Left colon (tissue), 2 donors: ENCODE results near the gene EXD3. TPM values are rescaled to one million over a fixed set of nuclear protein-coding genes. Genes with fewer than 3 reads are reported as not detected.
A peak's percentile ranks its signal among the peaks of the same experiment; 100 is the strongest.
"Not testable (repeated sequence)": the region's sequence is repeated elsewhere in the genome, so short reads cannot be mapped to it uniquely, and the experiment has no call there.

Experiments
- ATAC-seq: fragments of 200-7000 bp; cut with Tn5 transposase; one replicate; pipeline ENCODE4 v1.9.1; 2020; ENCODE audit warnings: mild to moderate bottlenecking, moderate library complexity
- DNase-seq, 2 donors: peaks; one replicate each; pipeline ENCODE4 v3.0.0-alpha.2; 2020
- intact Hi-C, 2 donors: fragments of 100-400 bp; cut with DNase I in 1 of 2; cut with micrococcal nuclease in 1 of 2; formaldehyde crosslinking; loops; one replicate each; pipeline versions ENCODE4 v1.11.2 to v1.14.0; 2022; cut with DNase I, micrococcal nuclease
- total RNA-seq, 2 donors: library from RNA; stranded (reverse); fragmentation: NEBNext Ultra II Directional; extraction: Animal tissue kit (Norgen Biotek cat#: 25700); gene quantifications; one replicate each; pipeline ENCODE4 v1.2.1, GENCODE V29; 2021
- donor health status: DM: no; HTN: no; CAD: no.
- donor health status: DM: yes; HTN: yes; CAD: no.

Gene EXD3
- total RNA-seq, 2 donors from 2014 or later, result 44.1 to 57.3 TPM

GRCh38 chr9:137459601-137460362 is 36.8 kb upstream of the EXD3 start:
- DNase-seq (no peak), ATAC-seq (no peak)
- intact Hi-C loops, result no loop called here

DNA sequence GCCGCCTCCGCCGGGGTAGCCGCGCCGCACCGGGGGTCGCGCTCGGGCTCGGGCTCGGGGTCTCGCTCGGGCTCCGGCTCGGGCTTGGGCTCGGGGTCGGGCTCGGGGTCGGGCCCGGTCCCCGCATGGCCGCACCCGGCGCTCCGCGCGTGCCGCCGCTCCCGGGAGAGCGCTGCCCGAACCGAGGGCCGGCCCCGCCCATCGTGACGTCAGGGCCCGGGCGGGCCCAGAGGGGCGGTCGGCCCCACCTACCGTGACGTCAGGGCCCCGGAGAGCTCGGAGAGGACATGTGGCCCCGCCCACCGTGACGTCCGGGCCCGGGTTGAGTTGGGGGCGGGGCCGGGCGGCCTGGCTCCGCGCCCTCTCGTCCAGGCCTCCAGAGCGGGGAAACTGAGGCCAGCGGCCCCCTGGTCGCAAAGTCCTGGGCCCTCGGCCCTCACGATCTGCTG is 36.2 kb upstream of the EXD3 start, which contains the start of gene NSMF:
Gene NSMF, minus strand, starts transcription at position 183 of the 449 bp plus-strand sequence. CDS start 232 bp downstream, outside the sequence.
- peak; percentile 91 to 98 for DNase-seq
- intact Hi-C loops, result no loop called here

DNA sequence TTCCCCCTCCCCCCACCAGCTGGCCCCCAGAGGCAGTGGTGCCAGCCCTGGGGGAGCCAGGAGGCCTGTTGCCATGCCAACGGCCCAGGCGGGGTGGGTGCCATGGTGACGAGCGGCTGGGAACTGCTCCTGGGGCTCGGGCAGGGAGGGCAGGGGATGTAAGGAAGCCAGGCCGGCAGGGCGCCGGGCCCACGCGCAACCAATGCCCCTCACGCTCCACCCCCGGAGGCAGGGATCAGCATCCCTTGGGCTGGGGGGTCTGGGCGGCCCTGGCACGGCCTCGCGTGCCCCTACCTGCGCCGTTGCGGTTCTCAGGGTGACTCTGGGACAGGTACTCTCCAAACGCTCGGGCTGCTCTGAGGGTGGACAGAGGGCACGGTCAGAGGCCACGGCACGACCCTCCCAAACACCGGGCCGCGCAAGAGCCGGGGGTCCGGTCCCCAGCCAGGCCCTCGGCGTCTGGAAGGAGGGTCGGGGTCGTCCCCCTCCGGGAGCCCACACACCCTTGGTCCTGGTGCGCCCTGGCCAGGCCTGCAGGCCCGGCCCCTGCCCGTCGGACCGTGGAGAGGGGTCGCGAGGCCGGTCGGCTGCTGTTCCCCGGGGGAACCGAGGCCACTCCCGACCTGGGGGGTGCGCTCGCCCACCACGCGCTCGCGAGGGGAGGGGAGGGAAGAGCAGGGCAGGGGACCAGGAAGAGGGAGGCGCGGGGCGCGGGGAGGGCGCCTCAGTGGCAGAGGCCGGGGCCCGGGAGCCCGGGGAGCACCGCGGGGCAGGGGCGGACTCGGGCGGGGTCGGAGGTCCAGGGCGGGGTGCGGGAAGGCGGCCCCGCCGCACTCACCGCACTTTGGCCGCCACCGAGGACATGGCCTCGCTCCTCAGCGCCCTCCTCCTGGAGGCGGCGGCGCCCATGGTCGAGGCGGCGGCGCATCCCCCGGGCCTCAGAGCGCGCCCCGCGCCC is 35.5 kb upstream of the EXD3 start:
- ATAC-seq (peak; percentile 20), DNase-seq (peak; percentile 40 to 61)
- intact Hi-C loops, result no loop called here

More for the DNA sequence above, 36.2 kb upstream of the EXD3 start, which contains the start of gene NSMF:
- peak; percentile 77 for ATAC-seq

- no peak for ATAC-seq
- intact Hi-C loops, result no loop called here
- peak in 1 of 2 donors; percentile 28 for DNase-seq
These were observed 34.6 kb upstream of the EXD3 start for GRCh38 chr9:137457406-137458193.

GRCh38 chr9:137456864-137457405 is 34.0 kb upstream of the EXD3 start:
- no peak for ATAC-seq
- intact Hi-C loops, result no loop called here
- peak in 1 of 2 donors; percentile 28 for DNase-seq

DNA sequence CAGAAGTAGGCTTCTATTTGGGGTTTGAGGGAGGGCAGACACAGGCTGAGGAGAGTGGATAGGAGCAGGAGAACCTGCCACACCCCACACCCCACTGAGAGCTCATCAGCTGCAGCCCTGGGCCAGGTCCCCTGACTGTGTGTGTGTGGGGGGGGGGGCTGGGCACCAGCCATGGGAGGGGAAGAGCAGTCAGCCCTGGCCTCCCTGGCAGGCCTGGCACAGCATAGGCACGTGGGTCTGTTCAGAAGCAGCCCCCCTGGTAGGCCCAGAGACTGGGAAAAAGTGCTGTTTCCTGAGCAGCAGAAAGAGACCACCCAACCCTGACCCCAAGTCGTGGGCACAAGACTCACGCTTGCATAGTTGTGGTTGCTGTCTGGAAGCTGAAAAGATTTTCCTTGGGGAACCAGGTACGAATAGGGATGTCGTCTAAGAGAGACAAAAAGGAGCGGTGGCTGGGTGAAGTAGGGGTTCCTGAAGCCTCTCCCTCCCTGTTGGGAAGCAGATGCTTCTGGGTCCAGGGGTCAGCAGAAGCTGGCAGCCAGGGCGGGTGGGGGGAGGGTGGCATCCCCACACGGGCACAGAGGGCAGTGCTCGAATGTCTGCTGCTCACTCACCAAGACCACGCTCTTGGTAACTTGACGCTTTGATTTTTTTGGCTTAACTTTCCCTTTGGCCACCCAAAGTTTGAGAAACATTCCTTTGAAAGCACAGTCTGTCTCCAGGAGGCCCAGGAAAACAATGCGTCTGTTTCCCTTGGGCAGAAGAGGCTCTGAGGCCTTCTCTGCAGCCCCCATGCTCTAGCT is 33.3 kb upstream of the EXD3 start:
- peak in 1 of 2 donors; percentile 23 for DNase-seq
- no peak for ATAC-seq
- intact Hi-C loops, result no loop called here

DNA sequence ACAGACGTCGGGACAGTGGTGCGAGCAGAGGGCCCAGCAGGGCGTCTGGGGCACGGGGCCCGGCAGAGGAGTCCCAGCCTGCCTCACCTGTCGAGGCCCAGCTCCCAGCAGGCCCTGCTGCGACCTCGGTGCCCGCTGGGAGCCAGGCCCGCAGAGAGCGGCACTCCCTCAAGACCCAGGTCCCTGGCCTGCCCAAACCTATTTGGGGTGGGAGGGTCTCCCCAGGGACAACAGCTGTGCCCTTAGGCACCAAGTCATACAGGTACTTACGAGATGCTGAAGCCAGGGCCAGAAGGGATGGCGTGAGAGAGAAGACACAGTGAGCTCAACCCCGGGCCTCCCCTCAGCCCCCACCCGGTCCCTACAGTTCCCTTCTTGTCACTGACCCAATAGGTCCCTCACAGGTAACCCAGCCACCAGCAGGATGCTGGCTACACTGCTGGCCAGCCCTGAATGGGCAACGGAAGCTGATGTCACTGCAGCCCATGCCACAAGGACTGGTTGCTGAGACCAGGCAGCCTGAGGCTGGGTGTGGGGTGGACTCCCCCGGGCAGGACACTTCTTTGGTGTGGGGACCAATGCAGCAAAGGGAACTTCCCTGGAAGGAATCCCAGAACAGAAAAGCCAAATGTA is 32.5 kb upstream of the EXD3 start:
- ATAC-seq, result no peak
- intact Hi-C loops, result no loop called here

DNA sequence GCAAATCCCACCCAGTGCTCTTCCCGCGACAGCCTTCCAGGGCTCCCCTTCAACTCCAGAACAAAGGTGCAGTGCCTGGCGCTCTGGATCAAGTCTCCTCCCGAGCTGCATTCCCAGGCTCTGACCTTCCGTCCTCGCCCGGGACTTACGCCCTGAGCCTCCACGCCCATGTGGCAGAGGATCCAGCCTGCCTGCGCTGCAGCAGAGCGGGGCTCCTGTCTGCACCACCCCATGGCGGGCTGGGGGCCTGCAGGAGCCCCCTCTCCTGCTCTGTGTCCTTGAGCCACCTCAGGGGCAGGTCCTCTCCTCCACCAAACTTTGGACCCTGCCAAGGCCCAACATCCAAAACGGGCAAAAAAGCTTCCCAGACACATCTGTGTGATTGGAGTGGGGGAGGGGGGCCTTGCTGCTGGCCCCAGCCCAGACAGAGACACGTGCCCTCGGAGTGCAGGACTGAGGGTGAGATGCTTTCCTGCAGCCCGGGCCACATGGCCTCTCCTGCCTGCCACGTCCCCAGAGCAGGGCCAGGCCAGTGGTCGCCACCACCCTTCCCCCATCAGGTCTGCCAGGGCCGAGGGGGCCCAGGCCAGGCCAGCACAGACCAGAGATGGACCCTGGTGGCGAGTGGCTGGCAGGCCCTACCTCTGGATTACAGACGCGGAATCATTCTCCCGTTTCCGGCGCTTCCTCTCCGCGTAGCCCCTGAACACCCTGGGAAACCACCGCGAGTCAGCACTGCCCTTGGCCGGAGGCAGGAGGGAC is 31.8 kb upstream of the EXD3 start:
- DNase-seq (peak; percentile 72 to 74), ATAC-seq (peak; percentile 67)
- intact Hi-C loops, result no loop called here

More for the DNA sequence above, 32.5 kb upstream of the EXD3 start:
- DNase-seq, result peak in 1 of 2 donors; percentile 25

DNA sequence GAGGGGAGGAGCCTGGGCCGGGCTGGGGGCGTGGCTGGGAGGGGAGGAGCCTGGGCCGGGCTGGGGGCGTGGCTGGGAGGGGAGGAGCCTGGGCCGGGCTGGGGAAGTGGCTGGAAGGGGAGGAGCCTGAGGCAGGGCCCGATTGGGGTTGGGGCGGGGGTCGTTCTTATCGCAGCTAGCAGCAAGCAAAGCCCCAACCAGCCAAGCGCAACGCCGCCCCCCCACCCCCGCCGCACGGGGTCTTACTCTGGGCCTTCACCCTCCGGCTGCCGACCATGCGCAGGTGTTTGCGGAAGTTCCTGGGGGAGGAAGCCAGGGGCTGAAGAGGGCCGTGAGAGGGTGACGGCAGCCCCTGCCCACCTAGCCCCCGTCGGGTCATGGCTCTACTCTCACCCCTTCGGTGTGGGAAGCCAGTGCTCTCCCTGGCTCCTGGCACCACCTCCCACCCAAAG is 31.2 kb upstream of the EXD3 start:
- DNase-seq (peak; percentile 83 to 85), ATAC-seq (peak; percentile 63)
- intact Hi-C loops, result no loop called here

DNA sequence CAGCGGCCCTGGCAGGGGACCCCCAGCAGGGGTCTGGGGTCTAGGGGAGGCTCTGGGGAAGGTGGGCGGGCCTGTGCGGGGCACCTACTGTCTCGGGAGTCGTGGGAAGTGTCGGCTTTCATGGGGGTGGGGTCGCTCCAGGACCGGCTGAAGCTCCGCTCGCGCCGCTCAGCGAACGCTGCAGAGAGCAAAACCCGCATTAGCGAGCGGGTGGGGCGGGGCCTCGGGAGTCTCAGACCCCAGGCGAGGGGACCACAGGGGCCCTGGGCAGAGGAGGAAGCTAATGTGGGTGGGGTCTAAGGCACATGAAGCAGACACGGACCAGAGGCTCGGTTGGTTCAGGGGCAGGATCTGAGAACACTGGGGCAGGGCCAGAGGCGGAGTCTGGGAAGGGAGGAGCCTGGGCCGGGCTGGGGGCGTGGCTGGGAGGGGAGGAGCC is 30.7 kb upstream of the EXD3 start:
- ATAC-seq (peak; percentile 67), DNase-seq (peak; percentile 84 to 89)
- intact Hi-C loops, result no loop called here

GRCh38 chr9:137452761-137453642 is 30.0 kb upstream of the EXD3 start:
- ATAC-seq, result no peak
- peak; percentile 40 to 49 for DNase-seq
- intact Hi-C loops, result no loop called here

- DNase-seq (peak; percentile 18 to 33), ATAC-seq (no peak)
- intact Hi-C loops, result no loop called here
These were observed 29.2 kb upstream of the EXD3 start for GRCh38 chr9:137452006-137452760.

DNA sequence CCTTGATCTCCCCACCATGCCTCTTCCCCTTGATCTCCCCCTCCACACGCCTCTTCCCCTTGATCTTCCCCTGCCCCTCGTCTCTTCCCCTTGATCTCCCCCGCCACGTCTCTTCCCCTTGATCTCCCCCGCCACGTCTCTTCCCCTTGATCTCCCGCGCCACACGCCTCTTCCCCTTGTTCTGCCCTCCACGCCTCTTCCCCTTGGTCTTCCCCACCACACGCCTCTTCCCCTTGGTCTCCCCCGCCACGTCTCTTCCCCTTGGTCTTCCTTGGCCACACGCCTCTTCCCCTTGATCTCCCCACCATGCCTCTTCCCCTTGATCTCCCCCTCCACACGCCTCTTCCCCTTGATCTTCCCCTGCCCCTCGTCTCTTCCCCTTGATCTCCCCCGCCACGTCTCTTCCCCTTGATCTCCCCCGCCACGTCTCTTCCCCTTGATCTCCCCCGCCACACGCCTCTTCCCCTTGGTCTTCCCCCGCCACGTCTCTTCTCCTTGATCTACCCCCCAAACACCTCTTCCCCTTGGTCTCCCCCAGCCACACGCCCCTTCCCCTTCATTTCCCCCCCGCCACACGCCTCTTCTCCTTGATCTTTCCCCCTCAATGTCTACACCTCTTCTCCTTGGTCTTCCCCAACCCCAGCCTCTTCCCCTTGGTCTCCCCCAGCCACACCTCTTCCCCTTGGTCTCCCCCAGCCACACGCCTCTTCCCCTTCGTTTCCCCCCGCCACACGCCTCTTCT is 28.5 kb upstream of the EXD3 start:
- ATAC-seq, DNase-seq, intact Hi-C loops: not testable (repeated sequence)
